Gastrocnemius medialis (tissue), 4 donors: ENCODE data around the gene HOMEZ.
A peak's percentile ranks its signal among the peaks of the same experiment; 100 is the strongest.

Source experiments
- POLR2A ChIP-seq, 2 donors: fragments of 450-650 bp; IDR thresholded peaks; one replicate each; pipeline ENCODE4 v1.6.1; 2017; ENCODE audit warnings: antibody characterized with exemption in 2 of 2, mild to moderate bottlenecking in 2 of 2, moderate library complexity in 2 of 2
- TF ChIP-seq, protein P1 (sequence below), 5 experiments: fragments of 450-650 bp in 3 of 5; fragments of 200-600 bp in 2 of 5; sonication (generic) in 2 of 5; IDR thresholded peaks in 4 of 5; conservative IDR thresholded peaks in 1 of 5; 1 replicate in 4 of 5; 2 replicates in 1 of 5; pipeline ENCODE4 v1.5.1; 2016 to 2019; ENCODE audit warnings: antibody characterized with exemption in 5 of 5, mild to moderate bottlenecking in 3 of 5, moderate library complexity in 3 of 5

DNA sequence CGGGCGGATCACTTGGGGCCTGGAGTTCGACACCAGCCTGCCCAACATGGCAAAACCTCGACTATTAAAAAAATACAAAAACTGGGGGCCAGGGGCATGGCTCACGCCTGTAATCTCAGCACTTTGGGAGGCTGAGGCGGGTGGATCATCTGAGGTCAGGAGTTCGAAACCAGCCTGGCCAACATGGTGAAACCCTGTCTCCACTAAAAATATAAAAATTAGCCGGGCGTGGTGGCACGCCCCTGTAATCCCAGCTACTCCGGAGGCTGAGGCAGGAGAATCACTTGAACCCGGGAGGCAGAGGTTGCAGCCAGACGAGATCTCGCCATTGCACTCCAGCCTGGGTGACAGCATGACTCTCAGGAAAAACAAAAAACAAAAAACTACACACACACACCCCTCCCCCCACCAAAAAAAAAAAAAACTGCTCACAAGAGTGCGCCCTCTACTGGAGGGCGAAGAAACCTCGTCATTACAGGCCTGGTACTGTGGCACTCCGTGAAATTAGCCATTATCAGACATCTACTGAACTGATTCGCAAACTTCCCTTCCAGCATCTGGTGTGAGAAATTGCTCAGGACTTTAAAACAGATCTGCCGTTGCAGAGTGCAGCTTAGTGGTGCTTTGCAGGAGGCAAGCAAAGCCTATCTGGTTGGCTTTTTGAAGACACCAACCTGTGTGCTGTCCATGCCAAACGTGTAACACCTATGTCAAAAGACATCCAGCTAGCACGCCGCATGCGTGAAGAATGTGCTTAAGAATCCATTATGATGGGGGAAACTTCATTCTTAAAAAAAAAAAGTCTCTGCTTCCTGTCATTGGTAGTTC is 9.0 kb upstream of the HOMEZ start:
- TF ChIP-seq, protein P1, sequence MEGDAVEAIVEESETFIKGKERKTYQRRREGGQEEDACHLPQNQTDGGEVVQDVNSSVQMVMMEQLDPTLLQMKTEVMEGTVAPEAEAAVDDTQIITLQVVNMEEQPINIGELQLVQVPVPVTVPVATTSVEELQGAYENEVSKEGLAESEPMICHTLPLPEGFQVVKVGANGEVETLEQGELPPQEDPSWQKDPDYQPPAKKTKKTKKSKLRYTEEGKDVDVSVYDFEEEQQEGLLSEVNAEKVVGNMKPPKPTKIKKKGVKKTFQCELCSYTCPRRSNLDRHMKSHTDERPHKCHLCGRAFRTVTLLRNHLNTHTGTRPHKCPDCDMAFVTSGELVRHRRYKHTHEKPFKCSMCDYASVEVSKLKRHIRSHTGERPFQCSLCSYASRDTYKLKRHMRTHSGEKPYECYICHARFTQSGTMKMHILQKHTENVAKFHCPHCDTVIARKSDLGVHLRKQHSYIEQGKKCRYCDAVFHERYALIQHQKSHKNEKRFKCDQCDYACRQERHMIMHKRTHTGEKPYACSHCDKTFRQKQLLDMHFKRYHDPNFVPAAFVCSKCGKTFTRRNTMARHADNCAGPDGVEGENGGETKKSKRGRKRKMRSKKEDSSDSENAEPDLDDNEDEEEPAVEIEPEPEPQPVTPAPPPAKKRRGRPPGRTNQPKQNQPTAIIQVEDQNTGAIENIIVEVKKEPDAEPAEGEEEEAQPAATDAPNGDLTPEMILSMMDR (IDR thresholded peaks at IDR 0.05 in 4 of 5, conservative IDR thresholded peaks at IDR 0.05 in 1 of 5) = peak; percentile 53 to 88 (median 69)
- TF ChIP-seq POLR2A (IDR thresholded peaks at IDR 0.05) = no peak
